C1 segment of cervical spinal cord (tissue), 14 donors: ENCODE data around the gene MICAL1.

ENCODE experiments used
- DNase-seq, 14 donors: peaks; one replicate each; lab custom pipeline; 2025; lab: John Stamatoyannopoulos, UW

Gene MICAL1

GRCh38 chr6:109453594-109454495 lies 1.7 kb downstream of the MICAL1 start:
- no peak for DNase-seq

- no peak for DNase-seq
Measured at GRCh38 chr6:109453156-109453555, 2.4 kb downstream of the MICAL1 start.

- DNase-seq = no peak
Measured at GRCh38 chr6:109452181-109452580, 3.4 kb downstream of the MICAL1 start.

GRCh38 chr6:109451376-109451775 lies 4.2 kb downstream of the MICAL1 start:
- DNase-seq = no peak

- no peak for DNase-seq
Measured at GRCh38 chr6:109450801-109451200, 4.8 kb downstream of the MICAL1 start.

- DNase-seq = no peak
Measured at GRCh38 chr6:109449795-109450673, 5.5 kb downstream of the MICAL1 start.

GRCh38 chr6:109449064-109449794 lies 6.3 kb downstream of the MICAL1 start:
- no peak for DNase-seq

- DNase-seq = no peak
Measured at GRCh38 chr6:109448615-109449014, 7.0 kb downstream of the MICAL1 start.

- DNase-seq = no peak
Measured at GRCh38 chr6:109447878-109448555, 7.6 kb downstream of the MICAL1 start.

GRCh38 chr6:109447087-109447486 lies 8.5 kb downstream of the MICAL1 start:
- no peak for DNase-seq

- no peak for DNase-seq
Measured at GRCh38 chr6:109446541-109446940, 9.0 kb downstream of the MICAL1 start.

GRCh38 chr6:109446072-109446471 lies 9.5 kb downstream of the MICAL1 start:
- DNase-seq = no peak

- DNase-seq = no peak
Measured at GRCh38 chr6:109445382-109445781, 10.2 kb downstream of the MICAL1 start.

GRCh38 chr6:109443425-109443950 lies 12.1 kb downstream of the MICAL1 start:
- no peak for DNase-seq

GRCh38 chr6:109442393-109442924 lies 13.1 kb downstream of the MICAL1 start:
- DNase-seq = no peak

- peak in 3 of 14 donors; percentile 52 to 56 (median 56) for DNase-seq
Measured at GRCh38 chr6:109441069-109441816, 14.3 kb downstream of the MICAL1 start.

GRCh38 chr6:109440331-109441068 lies 15.1 kb downstream of the MICAL1 start, which contains the start of the genes PPIL6 and SMPD2:
PPIL6 (minus strand) TSS chr6:109440628; CDS start chr6:109440590, 38 bp downstream.
SMPD2 (plus strand) TSS chr6:109440724; CDS start chr6:109441122, 398 bp downstream.
- DNase-seq = peak in 13 of 14 donors; percentile 41 to 90 (median 73)

- no peak for DNase-seq
Measured at GRCh38 chr6:109436041-109436440, 19.5 kb downstream of the MICAL1 start.

GRCh38 chr6:109434456-109434855 lies 21.1 kb downstream of the MICAL1 start:
- DNase-seq = no peak
